K562 (cell line): ENCODE results near the gene PPA1. TPM values are rescaled to one million over a fixed set of nuclear protein-coding genes. Genes with fewer than 3 reads are reported as not detected.
"Not testable (repeated sequence)": the region's sequence is repeated elsewhere in the genome, so short reads cannot be mapped to it uniquely, and the experiment has no call there.

Experiments used
- ATAC-seq: fragments of 200-7000 bp; cut with Tn5 transposase; 3 replicates; pipeline ENCODE4 v1.9.1; 2020; ENCODE audit warnings: moderate library complexity
- BruUV-seq: library from RNA; stranded (reverse); fragments of 400-500 nt; replicated peaks from 2 replicates; lab custom pipeline; 2021; lab: Mats Ljungman, UMichigan
- CTCF ChIA-PET: fragments of 300-600 bp; formaldehyde crosslinking; extraction: SDS; loops from one replicate; lab custom pipeline; 2021; ENCODE audit warnings: low intra/inter-chr PET ratio; lab: Yijun Ruan, JAX
- POLR2A ChIA-PET: fragments of 300-600, 350-650 bp; sonication (Branson Sonifier 250); formaldehyde crosslinking; extraction: SDS; loops from one replicate; lab custom pipeline; 2021; ENCODE audit warnings: antibody characterized with exemption, inconsistent platforms; lab: Yijun Ruan, JAX
- DNase-seq, 4 experiments: peaks; one replicate each; pipeline versions ENCODE4 v3.0.0 to v3.0.0-alpha.2; 2011 to 2018; ENCODE audit warnings: low spot score in 3 of 4, mixed read lengths in 3 of 4; ENCODE audit errors: extremely low read depth in 1 of 4
- FAIRE-seq: peaks from 2 replicates; lab custom pipeline; 2011; peaks lifted over from hg19 to GRCh38; lab: Jason Lieb, UNC
- H2AFZ ChIP-seq: 2 replicates; pipeline ENCODE4 v1.6.0; 2011; ENCODE audit warnings: low read depth, low read length, control low read depth, inconsistent platforms
- H3K27ac ChIP-seq: fragments of 200-600 bp; 3 replicates; pipeline ENCODE4 v1.8.0; 2011; ENCODE audit warnings: low read depth, mild to moderate bottlenecking, control low read depth, inconsistent platforms, low read length, moderate library complexity, mixed read lengths; ENCODE audit errors: extremely low read depth
- H3K27me3 ChIP-seq, 2 experiments: fragments of 300-600 bp in 1 of 2; 2 replicates in 1 of 2; 3 replicates in 1 of 2; pipeline versions ENCODE4 v1.6.0 to v1.8.0; 2011; ENCODE audit warnings: inconsistent platforms in 2 of 2, low read length in 2 of 2, mild to moderate bottlenecking in 1 of 2, mixed read lengths in 1 of 2, moderate library complexity in 1 of 2; ENCODE audit not compliant: control insufficient read depth in 2 of 2, insufficient read depth in 2 of 2
- H3K36me3 ChIP-seq: fragments of 300-600 bp; 3 replicates; pipeline ENCODE4 v1.8.0; 2011; ENCODE audit warnings: mild to moderate bottlenecking, low read length, inconsistent platforms; ENCODE audit not compliant: control insufficient read depth, insufficient read depth
- H3K4me1 ChIP-seq, 2 experiments: fragments of 200-600 bp in 1 of 2; replicated peaks in 1 of 2; 2 replicates in 1 of 2; 3 replicates in 1 of 2; pipeline versions ENCODE4 v1.5.1 to v1.8.0; 2011; ENCODE audit warnings: inconsistent platforms in 2 of 2, low read length in 2 of 2, mild to moderate bottlenecking in 1 of 2, mixed read lengths in 1 of 2, moderate library complexity in 1 of 2; ENCODE audit not compliant: control insufficient read depth in 2 of 2, insufficient read depth in 2 of 2
- H3K4me2 ChIP-seq: 2 replicates; pipeline ENCODE4 v1.6.1; 2011; ENCODE audit warnings: low read length, control low read depth, inconsistent platforms, mixed read lengths; ENCODE audit not compliant: insufficient read depth
- H3K4me3 ChIP-seq: fragments of 200-600 bp; sonication (generic), shearing (Covaris generic); 2 replicates; pipeline ENCODE4 v1.5.1; 2016; ENCODE audit warnings: control low read depth, inconsistent platforms
- H3K79me2 ChIP-seq: fragments of 200-600 bp; 3 replicates; pipeline ENCODE4 v1.8.0; 2011; ENCODE audit warnings: low read length, inconsistent platforms; ENCODE audit not compliant: control insufficient read depth, insufficient read depth
- H3K9ac ChIP-seq, 2 experiments: 2 replicates each; pipeline versions ENCODE4 v1.6.0 to v1.6.1; 2011; ENCODE audit warnings: low read depth in 2 of 2, low read length in 2 of 2, control low read depth in 1 of 2, inconsistent platforms in 1 of 2, mild to moderate bottlenecking in 1 of 2, mixed read lengths in 1 of 2; ENCODE audit not compliant: insufficient read depth in 1 of 2
- H3K9me1 ChIP-seq: one replicate; pipeline ENCODE4 v1.6.0; 2011; ENCODE audit warnings: inconsistent platforms, mild to moderate bottlenecking, low read length, moderate library complexity; ENCODE audit not compliant: control insufficient read depth, insufficient read depth
- H3K9me3 ChIP-seq: replicated peaks from 2 replicates; pipeline ENCODE4 v1.5.1; 2011; ENCODE audit warnings: low read depth, low read length, inconsistent platforms; ENCODE audit not compliant: control insufficient read depth, insufficient read depth
- H4K20me1 ChIP-seq: replicated peaks from 2 replicates; pipeline ENCODE4 v1.6.1; 2011; ENCODE audit warnings: low read length, inconsistent platforms, mixed read lengths; ENCODE audit not compliant: control insufficient read depth, insufficient read depth
- ELF4 ChIP-seq: fragments of 450-650 bp; formaldehyde crosslinking; IDR thresholded peaks from 2 replicates; pipeline ENCODE4 v1.4.0; 2022; ENCODE audit warnings: missing genetic modification characterization
- ZNF12 ChIP-seq: sonication (generic); formaldehyde crosslinking; IDR thresholded peaks from 2 replicates; pipeline ENCODE4 v1.4.0; 2020; ENCODE audit warnings: mild to moderate bottlenecking, missing genetic modification reagents
- WGBS: fragments of 100-300 bp; shearing (Covaris generic); methylation state at CpG from one replicate; pipeline ENCODE4 v1.1.6; 2016; ENCODE audit warnings: low coverage, mixed read lengths; ENCODE audit not compliant: insufficient coverage; ENCODE audit errors: missing lambda C conversion rate; 5-methylcytosine and 5-hydroxymethylcytosine counted together
- in situ Hi-C: fragments of 300-500 bp; cut with MboI; formaldehyde crosslinking; loops from 4 replicates; pipeline ENCODE4 v1.15.0; 2018; ENCODE audit warnings: inconsistent platforms, mixed read lengths
- intact Hi-C: fragments of 100-400 bp; cut with micrococcal nuclease; formaldehyde crosslinking; loops from 2 replicates; pipeline ENCODE4 v1.14.2; 2022
- polyA plus RNA-seq, 8 experiments: library from polyadenylated mRNA; depleted of rRNA in 4 of 8; stranded (reverse) in 5 of 8; unstranded in 3 of 8; fragments of >200 nt; fragmentation: Nextera tagmentation in 2 of 8; fragmentation: Illumina TruSeq in 1 of 8; extraction: Ambion mirVana in 2 of 8; extraction: Trizol in 1 of 8; gene quantifications; 2 replicates each; pipeline versions ENCODE4 v1.2.1 to v1.2.3, GENCODE V29; 2011 to 2014; ENCODE audit warnings: inconsistent platforms in 1 of 8, missing spikeins in 1 of 8
- total RNA-seq, 7 experiments: library from RNA; depleted of rRNA in 6 of 7; stranded (reverse); fragments of >200 nt in 6 of 7; fragmentation: Illumina TruSeq in 2 of 7; extraction: Trizol in 2 of 7; gene quantifications; 2 replicates each; pipeline versions ENCODE4 v1.2.1 to v1.2.3, GENCODE V29; 2011 to 2021; ENCODE audit warnings: low replicate concordance in 1 of 7

The PPA1 gene
- total and polyA plus RNA-seq, 9 of the 15 experiments (the other 6 are each of a cell fraction or from before 2014, with no cell fraction given): 301 to 635 (median 471) TPM

GRCh38 chr10:70241081-70241480 is 7.9 kb upstream of the PPA1 start:
- no peak for TF ChIP-seq ELF4 (CRISPR knock-in tag)
- TF ChIP-seq ZNF12 (CRISPR knock-in tag): peak; percentile 87
- TF ChIP-seq, all 486 proteins: peak for 1
- Histone ChIP-seq H3K4me3 (no peak overlapping the region), H3K4me2 (no peak overlapping the region), H2AFZ (no peak overlapping the region), H3K36me3 (no peaks in the 10 kb centered on the region), H3K9me1 (no peaks in the 10 kb centered on the region), H4K20me1 (no peaks in the 10 kb centered on the region), H3K9me3 (no peaks in the 10 kb centered on the region), H3K27me3 (peaks cover 18 to 20% of the 10 kb centered on the region in 2 experiments), H3K9ac (no peak overlapping the region), H3K4me1 (no peaks in the 10 kb centered on the region), H3K79me2 (no peaks in the 10 kb centered on the region), H3K27ac (no peak overlapping the region)
- ChIA-PET POLR2A (interaction anchor here (0.6 kb wide), 1 partner anchor 220 kb away, joined by 3 read pairs; no protein-coding TSS in a partner anchor), CTCF (no interaction called here)
- no peak for FAIRE-seq
- intact Hi-C loops: no loop called here
- no TSS peak for BruUV-seq
- no peak for ATAC-seq
- DNase-seq: no peak
- in situ Hi-C loops: no loop called here
- 54% methylated on average over 3 of the region's 3 CpGs for WGBS

GRCh38 chr10:70239986-70240385 is 6.8 kb upstream of the PPA1 start:
- BruUV-seq, H3K27ac ChIP-seq, FAIRE-seq, intact Hi-C loops, H3K9me3 ChIP-seq, H3K9ac ChIP-seq, H3K9me1 ChIP-seq, H2AFZ ChIP-seq, DNase-seq, H3K4me3 ChIP-seq, H3K4me1 ChIP-seq, ATAC-seq, CTCF ChIA-PET, H3K4me2 ChIP-seq, in situ Hi-C loops, H4K20me1 ChIP-seq, H3K36me3 ChIP-seq, H3K79me2 ChIP-seq: not testable (repeated sequence)
- POLR2A ChIA-PET: interaction anchor here (0.6 kb wide), 1 partner anchor 54 kb away, joined by 4 read pairs; no protein-coding TSS in a partner anchor
- H3K27me3 ChIP-seq: peaks cover 10 to 14% of the 10 kb centered on the region in 2 experiments
- 58% methylated on average over 14 of the region's 21 CpGs for WGBS

GRCh38 chr10:70239077-70239976 is 6.1 kb upstream of the PPA1 start:
- not testable (repeated sequence) for H3K79me2 ChIP-seq, FAIRE-seq

More at GRCh38 chr10:70239077-70239976, 6.1 kb upstream of the PPA1 start:
- 71% methylated on average over 49 of the region's 55 CpGs for WGBS
- H3K36me3 ChIP-seq, H3K9me1 ChIP-seq, ATAC-seq, H3K4me2 ChIP-seq, H2AFZ ChIP-seq, DNase-seq, H3K4me1 ChIP-seq, POLR2A ChIA-PET, BruUV-seq, H3K9me3 ChIP-seq, H3K9ac ChIP-seq, intact Hi-C loops, H3K27ac ChIP-seq, CTCF ChIA-PET, H3K4me3 ChIP-seq, in situ Hi-C loops, H4K20me1 ChIP-seq: not testable (repeated sequence)
- peaks cover 9 to 10% of the 10 kb centered on the region in 2 experiments for H3K27me3 ChIP-seq
